ENCODE data around the gene C3orf85. TPM values are rescaled to one million over a fixed set of nuclear protein-coding genes. Genes with fewer than 3 reads are reported as not detected.

Gene C3orf85
- total and polyA plus RNA-seq, 5 donors, result not detected

DNA sequence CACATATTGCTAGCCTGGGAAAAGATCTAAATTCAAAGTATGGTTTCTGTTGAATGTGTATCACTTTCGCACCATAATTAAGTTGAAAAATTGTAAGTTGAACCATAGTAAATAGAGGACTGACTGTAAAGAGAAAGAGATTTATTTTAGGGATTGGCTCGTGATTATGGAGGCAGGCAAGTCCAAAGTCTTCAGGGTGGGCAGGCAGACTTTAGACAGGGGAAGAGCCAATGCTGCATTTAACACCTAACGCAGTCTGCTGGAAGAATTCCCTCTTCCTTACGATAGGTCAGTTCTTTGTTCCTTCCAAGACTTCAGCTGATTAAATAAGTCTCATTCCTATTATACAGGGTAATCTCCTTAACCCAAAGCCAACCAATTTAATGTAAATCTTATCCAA, 15.8 kb downstream of the C3orf85 start:
- Histone ChIP-seq H3K4me3 (ENCODE audit: low read length) (no peak overlapping the region), H3K27me3 (ENCODE audit: control insufficient read depth, insufficient read depth) (no peaks in the 10 kb centered on the region), H3K9me3 (ENCODE audit: control insufficient read depth, low read length) (no peaks in the 10 kb centered on the region), H3K4me1 (ENCODE audit: control insufficient read depth, insufficient read depth, low read length) (no peaks in the 10 kb centered on the region), H3K27ac (ENCODE audit: low read length) (no peak overlapping the region)
- intact Hi-C loops (cut with DNase I), result no loop called here
- no peak for DNase-seq
- 79% methylated on average over 4 of the region's 4 CpGs for whole genome bisulfite sequencing
- no peak for ATAC-seq

DNA sequence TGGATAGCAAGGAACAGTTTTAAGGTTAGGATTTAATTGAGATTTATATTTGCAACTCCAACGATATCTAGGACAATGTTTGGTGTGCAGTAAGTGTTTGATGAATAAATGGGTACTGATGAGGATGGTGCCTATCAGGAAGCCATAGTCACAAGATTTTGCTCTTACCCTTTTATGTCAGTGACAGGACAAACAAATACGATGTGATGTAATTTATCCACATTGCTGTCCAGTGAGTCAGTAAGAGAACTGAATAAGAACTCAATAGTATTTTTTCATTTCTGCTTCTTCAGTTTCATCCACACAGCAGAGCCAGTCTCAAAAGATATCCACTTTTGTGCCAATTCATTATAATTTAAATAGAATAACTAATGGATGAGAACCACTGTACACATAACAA, 18.5 kb downstream of the C3orf85 start:
- Histone ChIP-seq H3K27ac (ENCODE audit: low read length) (no peak overlapping the region), H3K27me3 (ENCODE audit: control insufficient read depth, insufficient read depth) (no peaks in the 10 kb centered on the region), H3K4me3 (ENCODE audit: low read length) (no peak overlapping the region), H3K4me1 (ENCODE audit: control insufficient read depth, insufficient read depth, low read length) (no peaks in the 10 kb centered on the region), H3K9me3 (ENCODE audit: control insufficient read depth, low read length) (no peaks in the 10 kb centered on the region)
- ATAC-seq (no peak), DNase-seq (no peak)
- intact Hi-C loops (cut with DNase I), result no loop called here
- 60% methylated on average over 2 of the region's 2 CpGs for WGBS

DNA sequence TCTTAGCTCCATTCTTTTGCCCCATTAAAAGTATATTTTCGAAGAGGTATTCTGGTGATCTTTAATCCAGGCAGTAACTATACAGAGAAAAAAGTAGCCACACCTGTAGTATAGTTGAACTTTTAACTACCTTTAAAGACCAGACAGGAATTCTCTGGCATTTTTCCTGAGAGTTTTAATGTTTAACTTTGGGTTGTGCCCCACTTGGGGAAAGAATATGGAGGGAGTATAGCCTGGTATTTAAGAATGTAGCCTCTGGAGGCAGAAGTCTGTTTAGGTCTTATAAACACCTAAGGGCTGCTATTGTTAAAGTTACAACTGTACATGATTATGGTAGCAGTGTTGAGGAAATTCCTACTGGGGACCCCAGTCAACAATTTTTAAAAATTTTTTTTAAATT, 19.3 kb downstream of the C3orf85 start:
- WGBS, result 60% methylated on average over 1 of the region's 1 CpG
- no peak for DNase-seq
- Histone ChIP-seq H3K27me3 (ENCODE audit: control insufficient read depth, insufficient read depth) (no peaks in the 10 kb centered on the region), H3K9me3 (ENCODE audit: control insufficient read depth, low read length) (no peaks in the 10 kb centered on the region), H3K27ac (ENCODE audit: low read length) (no peak overlapping the region), H3K4me1 (ENCODE audit: control insufficient read depth, insufficient read depth, low read length) (no peaks in the 10 kb centered on the region), H3K4me3 (ENCODE audit: low read length) (no peak overlapping the region)
- no peak for ATAC-seq
- intact Hi-C loops (cut with DNase I), result no loop called here

DNA sequence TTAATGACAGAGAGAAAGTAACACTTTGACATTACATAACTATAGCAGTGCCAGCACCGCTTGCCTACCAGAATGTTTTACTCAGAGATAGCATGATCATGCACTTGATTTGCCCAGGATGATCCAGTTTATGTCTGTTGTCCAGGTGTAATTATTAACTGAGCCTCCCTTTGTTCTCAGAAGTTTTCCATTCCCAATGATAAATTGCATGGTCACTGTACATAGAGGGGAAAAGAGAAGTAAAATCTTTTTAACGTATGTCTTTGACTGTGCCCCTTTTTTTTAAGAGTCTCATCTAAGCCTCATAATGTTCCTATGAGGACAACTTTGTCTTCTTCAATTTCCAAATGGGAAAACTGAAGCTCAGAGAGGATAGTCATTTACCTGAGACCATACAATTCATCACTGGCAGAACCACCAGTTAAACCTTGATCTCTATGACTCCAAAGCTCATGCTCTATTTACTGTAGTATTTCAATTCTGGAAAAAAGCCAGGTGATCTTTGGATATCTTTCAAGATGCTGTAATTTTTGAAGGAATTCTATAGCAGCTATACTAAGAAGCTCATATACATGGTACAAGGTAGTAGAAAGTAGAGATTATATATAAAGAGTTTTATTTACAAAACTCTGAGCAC, 25.1 kb downstream of the C3orf85 start:
- Histone ChIP-seq H3K9me3 (ENCODE audit: control insufficient read depth, low read length) (no peaks in the 10 kb centered on the region), H3K27ac (ENCODE audit: low read length) (no peak overlapping the region), H3K4me1 (ENCODE audit: control insufficient read depth, insufficient read depth, low read length) (no peaks in the 10 kb centered on the region), H3K27me3 (ENCODE audit: control insufficient read depth, insufficient read depth) (no peaks in the 10 kb centered on the region), H3K4me3 (ENCODE audit: low read length) (no peak overlapping the region)
- intact Hi-C loops (cut with DNase I), result no loop called here
- no peak for ATAC-seq
- 65% methylated on average over 2 of the region's 2 CpGs for WGBS
- DNase-seq, result no peak

DNA sequence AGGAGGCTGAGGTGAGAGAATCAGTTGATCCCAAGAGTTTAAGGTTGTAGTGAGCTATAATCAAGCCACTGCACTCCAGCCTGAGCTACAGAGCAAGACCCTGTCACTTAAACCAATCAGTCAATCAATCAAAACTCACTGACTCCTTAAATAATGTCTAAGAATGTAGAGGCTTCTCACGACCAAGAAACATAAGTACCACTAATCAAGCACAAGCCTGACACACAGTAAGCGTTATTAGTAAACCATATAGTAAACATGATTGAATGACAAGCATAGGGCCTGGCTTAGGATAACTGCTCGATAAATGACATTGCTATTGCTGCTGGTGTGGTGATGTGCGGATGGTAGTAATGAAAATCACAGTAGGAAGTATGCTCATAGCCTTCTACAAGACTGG, 29.4 kb downstream of the C3orf85 start:
- no peak overlapping the region for H3K27ac ChIP-seq (ENCODE audit: low read length)
- 84% methylated on average over 4 of the region's 4 CpGs for WGBS
- no peaks in the 10 kb centered on the region for H3K9me3 ChIP-seq (ENCODE audit: control insufficient read depth, low read length)
- intact Hi-C loops (cut with DNase I), result no loop called here
- no peak for DNase-seq
- ATAC-seq, result no peak
- no peak overlapping the region for H3K4me3 ChIP-seq (ENCODE audit: low read length)
- H3K27me3 ChIP-seq (ENCODE audit: control insufficient read depth, insufficient read depth), result no peaks in the 10 kb centered on the region
- no peaks in the 10 kb centered on the region for H3K4me1 ChIP-seq (ENCODE audit: control insufficient read depth, insufficient read depth, low read length)

DNA sequence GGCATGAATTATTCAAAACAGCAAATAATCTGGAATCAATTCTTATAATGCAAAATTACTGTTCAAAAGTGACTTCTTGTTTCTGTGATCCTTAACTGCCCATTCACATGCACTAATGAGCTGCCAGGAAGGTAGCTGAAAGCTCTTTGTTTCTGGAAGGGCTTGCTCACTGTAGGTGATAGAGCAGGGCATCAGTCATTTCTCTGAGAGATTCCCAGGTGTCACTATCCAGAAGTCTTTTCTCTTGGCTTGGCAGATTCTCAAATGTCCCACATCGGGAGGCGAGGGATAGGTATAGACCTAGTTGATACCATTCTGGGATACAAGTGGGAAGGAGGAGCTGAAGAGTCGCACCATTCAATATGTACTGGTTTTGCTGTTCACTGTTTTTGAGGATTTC, 35.0 kb downstream of the C3orf85 start:
- no peak for DNase-seq
- WGBS, result 97% methylated on average over 3 of the region's 3 CpGs
- no peak for ATAC-seq

DNA sequence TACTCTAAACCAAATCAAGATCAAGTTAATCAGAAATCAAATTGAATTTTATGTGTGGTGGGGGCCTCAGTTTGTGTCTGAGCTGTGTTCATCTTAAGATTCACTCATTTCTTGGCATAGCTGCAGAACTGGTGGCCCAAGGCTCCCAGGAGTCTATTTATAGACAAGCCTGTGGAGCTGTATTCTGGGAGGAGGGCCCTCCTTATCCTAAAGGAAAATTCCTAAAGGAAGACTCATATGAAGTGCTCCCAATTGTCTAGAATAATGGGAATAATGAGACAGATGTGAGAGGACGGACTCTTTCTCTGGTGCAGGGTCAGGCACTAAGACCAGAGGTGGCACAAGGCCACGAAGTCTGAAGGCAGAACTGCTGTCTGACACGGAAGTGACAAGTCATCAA, 38.9 kb downstream of the C3orf85 start:
- H3K27ac ChIP-seq (ENCODE audit: low read length), result no peak overlapping the region
- H3K4me3 ChIP-seq (ENCODE audit: low read length), result no peak overlapping the region
- no peaks in the 10 kb centered on the region for H3K9me3 ChIP-seq (ENCODE audit: control insufficient read depth, low read length)
- DNase-seq, result no peak
- H3K27me3 ChIP-seq (ENCODE audit: control insufficient read depth, insufficient read depth), result no peaks in the 10 kb centered on the region
- 52% methylated on average over 3 of the region's 3 CpGs for WGBS
- intact Hi-C loops (cut with DNase I), result no loop called here
- no peaks in the 10 kb centered on the region for H3K4me1 ChIP-seq (ENCODE audit: control insufficient read depth, insufficient read depth, low read length)
- ATAC-seq, result no peak

More for the DNA sequence above, 35.0 kb downstream of the C3orf85 start:
- H3K9me3 ChIP-seq (ENCODE audit: control insufficient read depth, low read length), result no peaks in the 10 kb centered on the region
- no peak overlapping the region for H3K4me3 ChIP-seq (ENCODE audit: low read length)
- no peaks in the 10 kb centered on the region for H3K4me1 ChIP-seq (ENCODE audit: control insufficient read depth, insufficient read depth, low read length)
- intact Hi-C loops (cut with DNase I), result no loop called here
- no peaks in the 10 kb centered on the region for H3K27me3 ChIP-seq (ENCODE audit: control insufficient read depth, insufficient read depth)
- H3K27ac ChIP-seq (ENCODE audit: low read length), result no peak overlapping the region

DNA sequence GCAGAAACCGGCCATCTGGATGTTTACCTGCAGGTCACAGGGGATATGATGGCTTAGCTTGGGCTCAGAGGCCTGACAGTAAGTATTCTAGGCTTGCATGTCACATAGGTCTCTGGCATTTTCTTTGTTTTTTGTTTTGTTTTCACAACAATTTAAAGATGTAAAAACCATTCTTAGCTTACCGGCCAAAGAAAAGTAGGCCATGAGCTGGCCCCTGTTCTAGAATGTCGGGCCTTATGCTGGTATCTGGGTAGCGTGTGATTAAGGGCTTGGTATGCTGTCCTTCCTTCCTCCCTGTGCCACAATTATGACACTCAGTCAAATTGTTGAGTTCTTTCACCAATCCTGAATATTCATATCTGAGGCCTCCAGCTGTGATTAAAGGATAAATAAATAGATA, 40.2 kb downstream of the C3orf85 start:
- H3K4me1 ChIP-seq (ENCODE audit: control insufficient read depth, insufficient read depth, low read length), result no peaks in the 10 kb centered on the region
- H3K9me3 ChIP-seq (ENCODE audit: control insufficient read depth, low read length), result no peaks in the 10 kb centered on the region
- no peaks in the 10 kb centered on the region for H3K27me3 ChIP-seq (ENCODE audit: control insufficient read depth, insufficient read depth)
- DNase-seq (no peak), ATAC-seq (no peak)
- intact Hi-C loops (cut with DNase I), result no loop called here
- no peak overlapping the region for H3K27ac ChIP-seq (ENCODE audit: low read length)
- WGBS, result 87% methylated on average over 4 of the region's 4 CpGs
- H3K4me3 ChIP-seq (ENCODE audit: low read length), result no peak overlapping the region

DNA sequence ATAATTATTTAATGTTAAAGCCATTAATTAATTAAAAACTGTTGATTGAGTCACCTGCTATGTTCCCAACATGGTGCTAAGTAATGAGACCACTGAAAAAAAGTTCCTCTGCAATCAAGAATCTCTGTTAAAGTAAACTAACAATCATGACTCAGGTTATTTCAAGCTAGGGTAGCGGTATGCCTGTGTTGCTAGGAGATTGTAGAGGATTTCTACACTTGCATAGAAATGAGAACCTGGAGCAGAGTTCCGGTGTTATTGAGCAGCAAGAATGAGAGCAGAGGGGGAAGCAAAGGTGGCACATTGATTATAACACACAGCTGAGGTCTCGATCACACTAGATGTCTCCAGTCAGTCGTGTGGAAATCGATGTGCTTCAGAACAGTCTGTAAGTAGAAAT, 41.4 kb downstream of the C3orf85 start:
- Histone ChIP-seq H3K4me3 (ENCODE audit: low read length) (no peak overlapping the region), H3K27me3 (ENCODE audit: control insufficient read depth, insufficient read depth) (no peaks in the 10 kb centered on the region), H3K27ac (ENCODE audit: low read length) (no peak overlapping the region), H3K4me1 (ENCODE audit: control insufficient read depth, insufficient read depth, low read length) (no peaks in the 10 kb centered on the region), H3K9me3 (ENCODE audit: control insufficient read depth, low read length) (no peaks in the 10 kb centered on the region)
- intact Hi-C loops (cut with DNase I), result no loop called here
- DNase-seq (no peak), ATAC-seq (no peak)
- 89% methylated on average over 5 of the region's 5 CpGs for WGBS

DNA sequence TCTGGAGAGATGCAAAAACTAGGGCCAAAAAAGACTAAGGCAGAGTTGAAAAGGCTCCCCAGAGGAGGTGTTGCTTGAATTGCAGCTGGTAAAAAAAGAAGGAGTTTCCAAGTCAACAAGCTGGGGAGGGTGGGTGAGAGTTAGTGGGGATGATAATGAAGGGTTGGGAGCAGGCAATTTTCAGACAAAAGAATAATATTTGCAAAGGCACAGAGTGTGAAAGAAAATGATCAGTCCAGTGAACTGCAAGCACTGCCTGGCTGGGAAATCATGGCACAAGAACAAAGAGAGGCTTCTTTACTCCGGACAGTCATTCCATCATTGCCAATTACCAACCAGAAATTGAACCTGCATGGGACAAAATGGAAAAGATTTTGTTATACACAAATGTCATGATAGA, 42.2 kb downstream of the C3orf85 start:
- intact Hi-C loops (cut with DNase I), result no loop called here
- no peaks in the 10 kb centered on the region for H3K4me1 ChIP-seq (ENCODE audit: control insufficient read depth, insufficient read depth, low read length)
- no peaks in the 10 kb centered on the region for H3K9me3 ChIP-seq (ENCODE audit: control insufficient read depth, low read length)
- no peaks in the 10 kb centered on the region for H3K27me3 ChIP-seq (ENCODE audit: control insufficient read depth, insufficient read depth)
- no peak for ATAC-seq
- H3K4me3 ChIP-seq (ENCODE audit: low read length), result no peak overlapping the region
- 62% methylated on average over 1 of the region's 1 CpG for WGBS
- no peak for DNase-seq
- H3K27ac ChIP-seq (ENCODE audit: low read length), result no peak overlapping the region

DNA sequence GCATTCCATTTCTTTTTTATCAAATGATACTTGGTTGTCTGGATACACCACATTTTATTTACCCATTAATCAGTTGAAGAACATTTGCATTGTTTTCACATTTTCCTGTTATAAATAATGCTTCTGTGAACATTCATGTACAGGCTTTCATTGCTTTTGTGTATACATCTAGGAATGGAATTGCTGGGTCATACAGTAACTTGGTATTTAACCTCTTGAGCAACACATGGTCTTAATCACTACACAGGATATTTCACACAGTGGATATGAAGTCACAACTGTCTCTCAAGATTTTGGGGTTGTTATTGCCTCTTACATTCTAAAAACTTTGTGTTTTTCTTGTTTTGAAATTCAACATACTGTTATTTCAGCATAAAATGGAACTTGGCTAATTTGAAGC, 48.2 kb downstream of the C3orf85 start:
- intact Hi-C loops (cut with DNase I), result no loop called here
- H3K4me3 ChIP-seq (ENCODE audit: low read length), result no peak overlapping the region
- no peaks in the 10 kb centered on the region for H3K27me3 ChIP-seq (ENCODE audit: control insufficient read depth, insufficient read depth)
- ATAC-seq (no peak), DNase-seq (no peak)
- no peak overlapping the region for H3K27ac ChIP-seq (ENCODE audit: low read length)
- H3K9me3 ChIP-seq (ENCODE audit: control insufficient read depth, low read length), result no peaks in the 10 kb centered on the region
- no peaks in the 10 kb centered on the region for H3K4me1 ChIP-seq (ENCODE audit: control insufficient read depth, insufficient read depth, low read length)

DNA sequence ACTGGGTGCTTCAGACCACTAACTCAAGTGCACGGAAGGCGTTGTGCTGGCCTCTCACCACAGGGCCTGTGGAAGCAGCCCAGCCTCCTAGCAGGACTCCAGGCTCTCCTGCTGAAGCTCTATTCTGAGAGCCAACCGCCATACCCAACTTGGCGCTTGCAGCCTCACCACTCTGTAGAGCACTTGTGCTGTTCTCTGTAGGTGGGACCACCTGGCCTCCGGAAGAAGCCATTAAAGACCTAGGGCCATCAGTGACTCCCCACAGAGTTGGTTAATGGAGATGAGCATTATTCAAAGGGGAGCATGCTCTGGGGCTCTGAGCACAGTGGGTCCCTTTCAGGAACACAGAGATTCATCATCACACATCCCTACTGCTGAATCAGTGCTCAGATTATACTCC, 50.9 kb downstream of the C3orf85 start:
- no peaks in the 10 kb centered on the region for H3K4me1 ChIP-seq (ENCODE audit: control insufficient read depth, insufficient read depth, low read length)
- ATAC-seq (no peak), DNase-seq (no peak)
- WGBS, result 95% methylated on average over 5 of the region's 5 CpGs
- no peaks in the 10 kb centered on the region for H3K9me3 ChIP-seq (ENCODE audit: control insufficient read depth, low read length)
- H3K27me3 ChIP-seq (ENCODE audit: control insufficient read depth, insufficient read depth), result no peaks in the 10 kb centered on the region
- H3K27ac ChIP-seq (ENCODE audit: low read length), result no peak overlapping the region
- intact Hi-C loops (cut with DNase I), result no loop called here
- H3K4me3 ChIP-seq (ENCODE audit: low read length), result no peak overlapping the region
